ENCODE results near the gene PYM1. TPM values are rescaled to one million over a fixed set of nuclear protein-coding genes. Genes with fewer than 3 reads are reported as not detected.

PYM1 gene
- polyA plus RNA-seq, 1 experiment = 37.1 TPM

DNA sequence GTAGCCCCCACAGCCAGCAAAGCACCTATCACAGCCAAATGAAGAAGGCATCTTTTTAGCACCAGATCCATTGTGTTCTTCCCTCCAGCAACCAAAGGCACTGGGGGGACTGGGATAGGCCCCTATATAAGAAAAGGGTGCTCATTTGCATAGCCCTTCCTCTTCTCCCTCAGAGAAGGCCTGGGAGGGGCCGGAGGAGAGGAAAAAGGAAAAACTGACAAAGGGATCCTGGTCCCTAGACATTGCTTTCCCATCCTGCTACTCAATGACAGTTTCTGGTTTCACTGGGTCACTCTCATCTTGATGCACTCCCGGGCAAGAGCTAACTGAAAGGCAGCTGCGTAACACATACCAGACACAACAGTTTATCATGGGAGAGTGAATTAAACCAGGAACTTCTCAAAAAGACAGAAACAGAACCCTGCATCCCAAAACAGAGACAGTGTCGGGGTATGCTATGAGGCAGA, 38.3 kb upstream of the PYM1 start, which contains the start of gene PMEL:
TSS of gene PMEL (minus strand) at position 102 of the 467 bp plus-strand sequence. CDS start at position 71, 31 bp downstream.
- no peak for DNase-seq (ENCODE audit: low read depth)

DNA sequence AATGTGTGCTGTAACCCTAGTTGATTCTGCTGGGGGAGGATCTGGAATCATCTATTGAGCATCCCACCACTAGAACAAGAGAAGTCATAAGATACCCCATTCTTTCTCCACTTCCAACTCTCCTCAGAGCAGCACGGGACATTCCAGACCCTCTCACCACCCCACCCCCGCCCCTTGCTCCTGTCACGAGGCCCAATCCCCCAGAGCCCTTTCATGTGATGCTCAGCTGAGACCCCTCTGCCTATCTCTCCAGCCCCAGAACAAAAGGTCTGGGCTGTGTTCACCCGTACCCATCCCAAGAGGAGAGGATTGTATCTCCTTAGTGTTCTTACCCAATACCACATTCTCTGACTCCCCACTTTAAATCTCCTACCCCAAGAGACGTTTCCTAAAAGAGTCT, 37.5 kb upstream of the PYM1 start:
- TF ChIP-seq, protein P1, sequence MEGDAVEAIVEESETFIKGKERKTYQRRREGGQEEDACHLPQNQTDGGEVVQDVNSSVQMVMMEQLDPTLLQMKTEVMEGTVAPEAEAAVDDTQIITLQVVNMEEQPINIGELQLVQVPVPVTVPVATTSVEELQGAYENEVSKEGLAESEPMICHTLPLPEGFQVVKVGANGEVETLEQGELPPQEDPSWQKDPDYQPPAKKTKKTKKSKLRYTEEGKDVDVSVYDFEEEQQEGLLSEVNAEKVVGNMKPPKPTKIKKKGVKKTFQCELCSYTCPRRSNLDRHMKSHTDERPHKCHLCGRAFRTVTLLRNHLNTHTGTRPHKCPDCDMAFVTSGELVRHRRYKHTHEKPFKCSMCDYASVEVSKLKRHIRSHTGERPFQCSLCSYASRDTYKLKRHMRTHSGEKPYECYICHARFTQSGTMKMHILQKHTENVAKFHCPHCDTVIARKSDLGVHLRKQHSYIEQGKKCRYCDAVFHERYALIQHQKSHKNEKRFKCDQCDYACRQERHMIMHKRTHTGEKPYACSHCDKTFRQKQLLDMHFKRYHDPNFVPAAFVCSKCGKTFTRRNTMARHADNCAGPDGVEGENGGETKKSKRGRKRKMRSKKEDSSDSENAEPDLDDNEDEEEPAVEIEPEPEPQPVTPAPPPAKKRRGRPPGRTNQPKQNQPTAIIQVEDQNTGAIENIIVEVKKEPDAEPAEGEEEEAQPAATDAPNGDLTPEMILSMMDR (IDR thresholded peaks at IDR 0.05; ENCODE audit: insufficient read depth, low read depth, low read length) = no peak
- no peak for DNase-seq (ENCODE audit: low read depth)
- H3K36me3 ChIP-seq (ENCODE audit: control insufficient read depth, insufficient read depth, low read length) = no peaks in the 10 kb centered on the region
- ChIA-PET POLR2A (no interaction called here), CTCF (no interaction called here)
- no peak overlapping the region for H3K4me3 ChIP-seq (ENCODE audit: low read depth, low read length)
- no peaks in the 10 kb centered on the region for H3K27me3 ChIP-seq (ENCODE audit: control insufficient read depth, insufficient read depth, low read length)

More for the DNA sequence above, 38.3 kb upstream of the PYM1 start, which contains the start of gene PMEL:
- Histone ChIP-seq H3K36me3 (ENCODE audit: control insufficient read depth, insufficient read depth, low read length) (no peaks in the 10 kb centered on the region; the same call in 1 of the 2 replicates), H3K27me3 (ENCODE audit: control insufficient read depth, insufficient read depth, low read length) (no peaks in the 10 kb centered on the region), H3K4me3 (ENCODE audit: low read depth, low read length) (peak within 1 kb of the TSS; percentile 92)
- TF ChIP-seq, protein P1 (IDR thresholded peaks at IDR 0.05; ENCODE audit: insufficient read depth, low read depth, low read length) = no peak
- ChIA-PET POLR2A (no interaction called here), CTCF (interaction anchor here (0.7 kb wide), 1 partner anchor 226 kb away, joined by 3 read pairs; no protein-coding TSS in a partner anchor)

DNA sequence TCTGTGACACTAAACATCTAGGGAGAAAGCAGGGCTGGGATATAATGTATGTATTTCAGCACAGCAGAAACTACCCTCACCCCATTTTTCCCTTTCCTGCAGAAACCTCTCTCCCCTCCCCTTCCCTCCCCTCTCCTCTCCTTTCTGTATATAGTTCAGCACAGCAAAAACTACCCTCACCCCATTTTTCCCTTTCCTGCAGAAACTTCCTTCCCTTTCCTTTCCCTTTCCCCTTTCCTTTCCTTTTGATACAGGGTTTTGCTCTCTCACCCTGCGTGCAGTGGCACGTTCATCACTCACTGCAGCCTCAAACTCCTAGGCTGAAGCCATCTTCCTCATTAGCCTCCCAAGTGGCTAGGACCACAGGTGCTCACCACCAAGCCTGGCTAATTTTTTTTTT, 36.1 kb upstream of the PYM1 start:
- CTCF ChIA-PET = no interaction called here

DNA sequence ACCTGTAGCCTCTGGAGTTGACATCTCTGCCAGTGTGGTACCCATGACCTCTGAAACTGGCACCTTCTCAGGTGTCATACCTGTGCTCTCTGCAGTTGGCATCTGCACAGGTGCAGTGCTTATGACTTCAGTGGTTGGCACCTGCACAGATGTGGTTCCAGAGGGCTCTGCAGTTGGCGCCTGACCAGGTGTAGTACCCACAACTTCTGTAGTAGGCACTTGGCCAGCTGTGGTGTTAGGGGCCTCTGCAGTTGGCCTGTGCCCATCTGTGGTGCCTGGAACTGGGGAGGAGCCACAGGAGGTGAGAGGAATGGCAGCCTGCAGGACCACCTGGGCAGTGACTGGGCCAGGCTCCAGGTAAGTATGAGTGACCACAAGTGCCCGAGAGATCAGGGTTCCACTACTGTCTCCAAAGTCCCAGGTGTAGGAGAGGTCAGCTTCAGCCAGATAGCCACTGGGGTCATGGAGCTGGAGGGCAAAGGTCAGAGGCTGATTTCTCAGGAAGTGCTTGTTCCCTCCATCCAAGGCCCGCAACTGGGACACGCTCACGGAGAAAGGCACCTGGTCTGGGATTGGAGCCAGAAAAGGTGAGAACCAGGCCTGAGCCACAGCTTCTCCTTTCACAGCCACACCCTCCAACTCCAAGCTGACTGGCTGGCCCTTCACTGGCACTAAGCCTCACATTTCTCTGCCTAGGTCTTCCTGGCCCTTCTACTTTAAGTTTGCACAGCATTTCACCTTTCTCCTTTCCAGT, 29.6 kb upstream of the PYM1 start:
- POLR2A ChIA-PET = no interaction called here
- TF ChIP-seq, protein P1 (IDR thresholded peaks at IDR 0.05; ENCODE audit: insufficient read depth, low read depth, low read length) = no peak
- CTCF ChIA-PET = interaction anchor here (0.8 to 1.3 kb wide), 6 partner anchors 13 to 276 kb away, joined by 3 to 4 read pairs (median 3); a partner anchor contains a TSS
- peaks cover 6% of the 10 kb centered on the region for H3K36me3 ChIP-seq (ENCODE audit: control insufficient read depth, insufficient read depth, low read length)
- H3K4me3 ChIP-seq (ENCODE audit: low read depth, low read length) = no peak overlapping the region
- no peaks in the 10 kb centered on the region for H3K27me3 ChIP-seq (ENCODE audit: control insufficient read depth, insufficient read depth, low read length)
- DNase-seq (ENCODE audit: low read depth) = no peak

More for the DNA sequence above, 36.1 kb upstream of the PYM1 start:
- POLR2A ChIA-PET = no interaction called here
- Histone ChIP-seq H3K27me3 (ENCODE audit: control insufficient read depth, insufficient read depth, low read length) (no peaks in the 10 kb centered on the region), H3K4me3 (ENCODE audit: low read depth, low read length) (no peak overlapping the region), H3K36me3 (ENCODE audit: control insufficient read depth, insufficient read depth, low read length) (no peaks in the 10 kb centered on the region)
- no peak for DNase-seq (ENCODE audit: low read depth)
- TF ChIP-seq, protein P1 (IDR thresholded peaks at IDR 0.05; ENCODE audit: insufficient read depth, low read depth, low read length) = no peak

DNA sequence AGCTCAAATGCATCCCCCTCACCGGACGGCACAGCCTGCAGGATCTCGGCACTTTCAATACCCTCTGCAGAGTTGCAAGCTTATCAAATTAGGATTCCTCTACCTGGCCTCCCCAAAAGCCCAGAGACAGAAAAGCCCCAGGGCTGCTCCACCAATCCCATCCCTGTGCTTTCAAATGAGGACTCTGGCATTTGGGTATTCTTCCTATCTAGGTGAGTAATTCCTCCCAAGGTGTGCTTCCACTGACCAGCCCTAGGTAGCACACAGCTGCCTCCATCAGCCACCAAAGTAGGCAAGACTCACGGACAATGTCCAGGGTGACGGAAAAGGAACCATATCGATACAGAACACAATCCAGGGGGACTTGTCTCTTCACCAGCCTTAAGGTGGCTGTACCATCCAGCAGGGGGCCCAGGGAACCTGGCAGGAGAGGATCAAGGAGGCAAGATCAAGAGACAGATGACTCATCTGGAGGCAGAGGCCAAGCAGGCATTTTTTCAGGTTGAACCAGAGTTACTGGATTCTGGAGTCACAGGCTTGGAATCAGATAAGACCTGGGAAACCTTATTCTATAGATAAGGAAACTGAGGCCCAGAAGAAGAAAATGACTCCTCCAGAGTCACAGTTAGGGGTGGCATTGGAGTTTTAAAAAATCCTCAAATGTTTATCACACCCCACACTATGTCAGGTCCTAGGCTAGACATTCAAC, 28.3 kb upstream of the PYM1 start:
- DNase-seq (ENCODE audit: low read depth) = no peak
- ChIA-PET POLR2A (no interaction called here), CTCF (interaction anchor here (0.9 to 1.6 kb wide), 6 partner anchors 10 to 30 kb away, joined by 3 to 8 read pairs (median 5); no protein-coding TSS in a partner anchor)
- H3K4me3 ChIP-seq (ENCODE audit: low read depth, low read length) = no peak overlapping the region
- no peaks in the 10 kb centered on the region for H3K27me3 ChIP-seq (ENCODE audit: control insufficient read depth, insufficient read depth, low read length)
- TF ChIP-seq, protein P1 (IDR thresholded peaks at IDR 0.05; ENCODE audit: insufficient read depth, low read depth, low read length) = peak; percentile 49
- peaks cover 16% of the 10 kb centered on the region for H3K36me3 ChIP-seq (ENCODE audit: control insufficient read depth, insufficient read depth, low read length)
